Epithelial cell of esophagus (primary cell): ENCODE results near the gene CARMIL3.

Experiments
- DNase-seq: peaks from one replicate; pipeline ENCODE4 v3.0.0; 2010; ENCODE audit warnings: low read depth
- H3K4me3 ChIP-seq: 2 replicates; pipeline ENCODE4 v1.5.1; 2011; ENCODE audit warnings: mild to moderate bottlenecking, low read length, control low read depth
- TF ChIP-seq, protein P1 (sequence below): IDR thresholded peaks from 2 replicates; pipeline ENCODE4 v1.5.1; 2011; ENCODE audit warnings: low read depth, mild to moderate bottlenecking, low read length, control low read depth, inconsistent platforms; ENCODE audit not compliant: insufficient read depth; ENCODE audit errors: missing control alignments

The CARMIL3 gene

DNA sequence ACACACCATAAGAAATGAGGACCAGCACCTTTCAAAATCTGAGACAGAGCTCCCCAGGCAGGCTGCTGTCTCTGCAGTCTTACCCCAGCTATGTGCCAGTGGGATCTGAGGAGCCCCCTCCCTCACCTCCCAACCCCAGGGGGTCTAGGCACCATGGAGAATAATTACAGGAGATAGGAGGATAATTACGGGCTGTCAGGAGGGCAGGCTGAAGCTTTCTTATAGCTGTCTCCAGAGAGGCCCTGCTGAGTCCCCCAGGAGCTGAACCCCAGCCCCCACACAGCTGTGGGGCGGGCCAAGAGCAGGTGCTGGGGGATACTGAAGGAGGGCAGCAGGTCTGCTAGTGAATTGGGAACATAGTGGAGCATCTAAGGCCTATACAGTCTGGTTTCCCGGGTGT is 26.3 kb downstream of the CARMIL3 start:
- no peak overlapping the region for H3K4me3 ChIP-seq
- DNase-seq: no peak
- TF ChIP-seq, protein P1, sequence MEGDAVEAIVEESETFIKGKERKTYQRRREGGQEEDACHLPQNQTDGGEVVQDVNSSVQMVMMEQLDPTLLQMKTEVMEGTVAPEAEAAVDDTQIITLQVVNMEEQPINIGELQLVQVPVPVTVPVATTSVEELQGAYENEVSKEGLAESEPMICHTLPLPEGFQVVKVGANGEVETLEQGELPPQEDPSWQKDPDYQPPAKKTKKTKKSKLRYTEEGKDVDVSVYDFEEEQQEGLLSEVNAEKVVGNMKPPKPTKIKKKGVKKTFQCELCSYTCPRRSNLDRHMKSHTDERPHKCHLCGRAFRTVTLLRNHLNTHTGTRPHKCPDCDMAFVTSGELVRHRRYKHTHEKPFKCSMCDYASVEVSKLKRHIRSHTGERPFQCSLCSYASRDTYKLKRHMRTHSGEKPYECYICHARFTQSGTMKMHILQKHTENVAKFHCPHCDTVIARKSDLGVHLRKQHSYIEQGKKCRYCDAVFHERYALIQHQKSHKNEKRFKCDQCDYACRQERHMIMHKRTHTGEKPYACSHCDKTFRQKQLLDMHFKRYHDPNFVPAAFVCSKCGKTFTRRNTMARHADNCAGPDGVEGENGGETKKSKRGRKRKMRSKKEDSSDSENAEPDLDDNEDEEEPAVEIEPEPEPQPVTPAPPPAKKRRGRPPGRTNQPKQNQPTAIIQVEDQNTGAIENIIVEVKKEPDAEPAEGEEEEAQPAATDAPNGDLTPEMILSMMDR: no peak

DNA sequence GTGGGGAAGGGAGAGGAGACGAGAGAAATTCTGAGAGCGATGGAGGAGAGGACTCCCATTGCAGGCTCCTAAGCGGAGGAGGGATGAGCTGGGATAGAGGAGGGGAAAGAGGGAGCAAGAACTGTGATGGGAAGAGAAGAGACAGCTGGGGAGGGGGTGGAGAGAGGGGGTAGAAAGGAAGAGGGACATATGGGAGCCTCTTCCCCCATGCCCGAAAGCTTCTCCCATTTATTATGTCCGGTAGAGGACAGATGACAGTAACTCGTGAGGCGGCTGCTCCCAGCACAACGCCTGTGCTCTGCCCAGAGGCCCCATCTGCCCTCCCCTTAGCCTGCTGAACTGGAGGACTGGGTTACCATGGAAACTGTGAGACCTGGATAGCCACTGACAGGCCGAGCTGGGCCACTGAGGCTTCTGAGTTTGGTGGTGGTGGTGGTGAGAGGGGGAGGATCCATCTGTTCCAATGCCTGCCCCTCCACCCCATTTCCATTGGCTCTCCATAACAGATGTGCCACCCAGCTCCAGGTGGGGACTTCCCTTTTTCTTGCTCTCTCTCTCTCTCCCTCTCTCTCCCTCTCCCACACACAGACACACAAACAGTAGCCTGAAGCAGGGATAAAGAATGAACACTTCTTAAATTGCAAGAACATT is 27.8 kb downstream of the CARMIL3 start:
- TF ChIP-seq, protein P1: no peak
- DNase-seq: no peak
- no peak overlapping the region for H3K4me3 ChIP-seq

DNA sequence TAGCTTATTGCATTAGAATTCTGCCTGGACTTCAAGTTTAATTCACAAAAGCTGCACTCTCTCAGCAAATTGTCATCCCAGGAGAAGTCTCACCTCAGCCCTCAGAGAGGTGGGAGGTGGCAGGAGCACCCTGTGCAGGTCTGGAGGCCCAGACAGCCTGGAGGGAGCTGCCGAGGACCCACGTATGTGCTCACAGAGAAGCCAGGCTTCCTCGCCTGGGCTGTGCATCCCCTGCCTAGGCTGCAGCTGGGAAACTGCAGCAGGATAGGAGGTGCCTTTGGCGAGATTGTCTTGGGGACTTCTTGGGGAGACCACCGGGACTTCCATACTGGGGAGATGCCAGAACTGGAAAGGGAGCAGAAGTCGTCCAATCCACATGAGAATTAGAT is 28.3 kb downstream of the CARMIL3 start:
- TF ChIP-seq, protein P1: no peak
- no peak overlapping the region for H3K4me3 ChIP-seq
- DNase-seq: no peak

DNA sequence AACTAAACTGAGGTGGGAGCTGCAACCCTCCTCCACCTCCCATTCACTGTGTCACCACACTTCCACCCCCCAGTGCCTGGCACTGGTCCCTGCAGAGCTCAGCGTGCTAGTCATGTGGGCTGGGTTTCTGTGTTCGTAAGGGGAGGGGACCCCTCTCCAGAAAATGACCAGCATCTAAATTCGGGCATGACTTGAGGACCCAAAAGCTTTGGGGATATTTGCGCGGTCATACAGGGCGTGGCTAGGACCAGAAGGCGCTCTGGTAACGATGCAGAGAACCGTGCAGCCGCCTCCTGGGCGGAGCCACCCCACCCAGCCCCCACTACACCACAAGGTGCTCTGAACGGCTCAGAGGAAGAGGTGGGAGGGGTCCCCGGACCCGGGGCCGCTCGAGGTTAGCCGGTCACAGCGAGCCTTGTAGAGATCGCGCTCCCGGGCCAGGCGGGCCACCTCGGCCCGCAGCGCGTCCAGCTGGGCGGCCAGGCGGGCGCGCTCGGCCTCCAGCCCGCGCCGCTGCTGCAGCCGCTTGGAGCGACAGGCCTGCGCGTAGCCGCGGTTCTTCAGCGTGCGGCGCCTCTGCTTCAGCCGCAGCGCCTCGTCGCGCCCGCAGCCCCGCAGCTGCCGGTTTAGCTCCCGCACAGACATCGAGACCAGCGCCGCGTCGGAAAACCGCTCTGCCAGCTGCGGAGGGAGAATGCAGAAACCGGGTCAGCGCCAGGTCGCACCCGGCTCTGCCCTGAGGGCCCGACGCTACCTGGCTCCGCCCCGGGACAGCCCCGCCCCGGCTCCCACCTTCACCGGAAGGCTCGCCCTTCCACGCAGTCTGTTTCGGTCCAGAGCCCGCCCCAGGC is 29.3 kb downstream of the CARMIL3 start:
- H3K4me3 ChIP-seq: peak overlapping the region; percentile 46
- TF ChIP-seq, protein P1: no peak
- DNase-seq: peak; percentile 30

DNA sequence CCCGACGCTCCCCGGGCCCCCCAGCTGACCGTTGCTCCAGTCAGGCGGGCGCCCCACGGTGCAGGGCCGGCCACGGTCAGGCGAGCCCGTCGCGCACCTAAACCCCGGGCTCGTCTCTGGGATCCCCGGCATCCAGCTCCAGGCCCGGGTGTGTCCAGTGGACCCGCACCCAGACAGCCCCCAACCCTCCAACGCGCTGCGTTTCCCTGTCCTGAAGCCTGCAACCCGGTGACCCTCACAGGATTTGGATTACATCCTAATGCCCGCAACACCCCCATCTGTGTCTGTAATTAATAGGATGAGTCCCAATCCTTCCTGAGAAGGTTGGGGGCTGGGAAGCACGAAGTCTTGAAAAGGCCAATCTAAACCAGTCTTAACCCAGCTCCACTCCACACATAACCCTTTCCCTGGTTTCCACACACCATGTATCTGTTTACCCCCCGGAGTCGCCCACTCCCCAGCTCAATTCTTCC is 30.0 kb downstream of the CARMIL3 start:
- H3K4me3 ChIP-seq: no peak overlapping the region
- DNase-seq: no peak
- TF ChIP-seq, protein P1: no peak

DNA sequence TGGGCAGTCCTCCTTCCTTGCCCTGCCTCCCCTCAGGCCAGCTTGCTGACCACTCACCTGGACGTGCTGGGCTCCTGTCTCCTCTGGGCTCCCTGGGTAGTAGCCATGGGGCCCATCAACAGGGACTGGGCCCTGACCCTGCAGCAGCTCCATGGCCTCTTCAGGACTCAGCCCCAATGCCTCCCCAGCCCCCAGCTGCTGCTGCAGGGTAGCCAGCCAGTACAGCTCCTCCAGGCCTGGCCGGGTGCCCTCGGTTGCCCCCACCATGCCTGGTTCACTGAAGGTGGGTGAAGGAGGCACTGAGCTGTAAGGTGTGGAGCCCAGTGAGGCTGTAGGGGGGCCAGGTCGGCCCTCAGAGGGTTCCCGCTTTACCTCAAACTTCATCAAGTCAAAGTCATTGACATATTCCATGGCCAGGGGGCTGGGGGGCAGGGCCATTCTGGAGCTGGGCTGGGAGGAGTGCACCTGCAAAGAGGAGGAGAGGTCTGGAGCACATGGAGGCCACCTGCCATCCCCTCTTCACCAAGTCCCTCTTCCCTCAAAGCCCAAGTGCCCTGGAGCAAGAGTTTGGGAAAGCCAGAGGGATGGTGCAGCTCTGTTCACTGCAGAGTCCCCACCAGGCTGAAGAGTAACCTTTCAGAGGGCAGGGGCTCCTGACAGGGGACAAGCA is 30.7 kb downstream of the CARMIL3 start:
- DNase-seq: no peak
- no peak overlapping the region for H3K4me3 ChIP-seq
- TF ChIP-seq, protein P1: no peak
